H9 (cell line): Measurements from ENCODE around the gene MRTFB. TPM values are rescaled to one million over a fixed set of nuclear protein-coding genes. Genes with fewer than 3 reads are reported as not detected.

ENCODE experiments used
- DNase-seq: peaks from one replicate; pipeline ENCODE4 v3.0.0-alpha.2; 2017
- H2AFZ ChIP-seq: one replicate; pipeline ENCODE4 v1.6.1; 2013; ENCODE audit warnings: mild to moderate bottlenecking, low read length, control low read depth, moderate library complexity
- H2AK5ac ChIP-seq: 2 replicates; pipeline ENCODE4 v1.6.1; 2013; ENCODE audit warnings: low read length, control low read depth, mixed read lengths; ENCODE audit not compliant: insufficient read length
- H2BK120ac ChIP-seq: one replicate; pipeline ENCODE4 v1.6.1; 2013; ENCODE audit warnings: low read depth, mild to moderate bottlenecking, low read length, control low read depth, inconsistent platforms; ENCODE audit not compliant: poor library complexity, severe bottlenecking
- H2BK12ac ChIP-seq: 2 replicates; pipeline ENCODE4 v1.6.1; 2013; ENCODE audit warnings: low read length, control low read depth, mixed read lengths, low read depth; ENCODE audit not compliant: insufficient read length
- H2BK15ac ChIP-seq: 2 replicates; pipeline ENCODE4 v1.6.1; 2013; ENCODE audit warnings: low read depth, low read length, control low read depth
- H2BK20ac ChIP-seq: one replicate; pipeline ENCODE4 v1.6.1; 2013; ENCODE audit warnings: low read depth, mild to moderate bottlenecking, low read length, control low read depth, inconsistent platforms; ENCODE audit not compliant: poor library complexity, severe bottlenecking
- H2BK5ac ChIP-seq: 2 replicates; pipeline ENCODE4 v1.6.1; 2013; ENCODE audit warnings: low read length, control low read depth, mixed read lengths; ENCODE audit not compliant: insufficient read length
- H3K14ac ChIP-seq: 2 replicates; pipeline ENCODE4 v1.6.1; 2013; ENCODE audit warnings: low read length, control low read depth; ENCODE audit not compliant: insufficient read depth
- H3K18ac ChIP-seq: 2 replicates; pipeline ENCODE4 v1.6.1; 2013; ENCODE audit warnings: low read depth, mild to moderate bottlenecking, mixed read lengths, low read length, control low read depth; ENCODE audit not compliant: insufficient read length
- H3K23ac ChIP-seq: 2 replicates; pipeline ENCODE4 v1.6.1; 2013; ENCODE audit warnings: low read length, control low read depth, mixed read lengths, low read depth; ENCODE audit not compliant: insufficient read length
- H3K23me2 ChIP-seq: 2 replicates; pipeline ENCODE4 v1.6.1; 2013; ENCODE audit warnings: low read depth, mild to moderate bottlenecking, mixed read lengths, low read length, control low read depth; ENCODE audit not compliant: insufficient read length, poor library complexity, severe bottlenecking
- H3K27ac ChIP-seq: 2 replicates; pipeline ENCODE4 v1.5.1; 2013; ENCODE audit warnings: low read length, control low read depth, mixed read lengths, low read depth; ENCODE audit not compliant: insufficient read length
- H3K27me3 ChIP-seq: 2 replicates; pipeline ENCODE4 v1.6.1; 2013; ENCODE audit warnings: low read length, control low read depth, inconsistent platforms; ENCODE audit not compliant: insufficient read depth
- H3K4ac ChIP-seq: 2 replicates; pipeline ENCODE4 v1.6.1; 2013; ENCODE audit warnings: low read depth, mild to moderate bottlenecking, control low read depth, inconsistent platforms, low read length, moderate library complexity
- H3K4me1 ChIP-seq: 2 replicates; pipeline ENCODE4 v1.6.1; 2013; ENCODE audit warnings: low read length, control low read depth, inconsistent platforms; ENCODE audit not compliant: insufficient read depth
- H3K4me2 ChIP-seq: 2 replicates; pipeline ENCODE4 v1.6.1; 2013; ENCODE audit warnings: low read length, control low read depth, mixed read lengths; ENCODE audit not compliant: insufficient read length, insufficient read depth
- H3K56ac ChIP-seq: 2 replicates; pipeline ENCODE4 v1.6.1; 2013; ENCODE audit warnings: low read depth, mild to moderate bottlenecking, mixed read lengths, low read length, control low read depth; ENCODE audit not compliant: insufficient read length
- H3K79me1 ChIP-seq: 2 replicates; pipeline ENCODE4 v1.6.1; 2013; ENCODE audit warnings: low read depth, mild to moderate bottlenecking, moderate library complexity, low read length, control low read depth, inconsistent platforms; ENCODE audit not compliant: insufficient read depth, poor library complexity, severe bottlenecking
- H3K79me2 ChIP-seq: 2 replicates; pipeline ENCODE4 v1.6.1; 2013; ENCODE audit warnings: low read length, control low read depth, inconsistent platforms; ENCODE audit not compliant: insufficient read depth
- H3K9ac ChIP-seq: 2 replicates; pipeline ENCODE4 v1.6.1; 2013; ENCODE audit warnings: low read length, control low read depth, mixed read lengths; ENCODE audit not compliant: insufficient read length; ENCODE audit errors: extremely low read depth
- H3K9me3 ChIP-seq: one replicate; pipeline ENCODE4 v1.6.1; 2013; ENCODE audit warnings: low read depth, low read length, inconsistent platforms; ENCODE audit not compliant: control insufficient read depth
- H3T11ph ChIP-seq: one replicate; pipeline ENCODE4 v1.6.1; 2013; ENCODE audit warnings: mild to moderate bottlenecking, low read length, control low read depth, inconsistent platforms
- H4K20me1 ChIP-seq: one replicate; pipeline ENCODE4 v1.6.1; 2013; ENCODE audit not compliant: control insufficient read depth, insufficient read length, insufficient read depth
- H4K5ac ChIP-seq: 2 replicates; pipeline ENCODE4 v1.6.1; 2013; ENCODE audit warnings: low read depth, mild to moderate bottlenecking, mixed read lengths, low read length, control low read depth; ENCODE audit not compliant: insufficient read length
- H4K8ac ChIP-seq: replicated peaks from 2 replicates; pipeline ENCODE4 v1.6.1; 2013; ENCODE audit warnings: low read length, control low read depth, mixed read lengths, low read depth; ENCODE audit not compliant: insufficient read length
- H4K91ac ChIP-seq: 2 replicates; pipeline ENCODE4 v1.6.1; 2013; ENCODE audit warnings: low read depth, mild to moderate bottlenecking, moderate library complexity, mixed read lengths, low read length, control low read depth; ENCODE audit not compliant: insufficient read length
- H3K27ac Mint-ChIP-seq, 3 experiments: 2 replicates in 2 of 3; 3 replicates in 1 of 3; pipeline ENCODE4 v1.8.0; 2020 to 2021; ENCODE audit warnings: mixed read lengths in 3 of 3, mild to moderate bottlenecking in 1 of 3, moderate library complexity in 1 of 3
- H3K27me3 Mint-ChIP-seq: 2 replicates; pipeline ENCODE4 v1.8.0; 2021; ENCODE audit warnings: low read depth, mild to moderate bottlenecking, moderate library complexity, mixed read lengths
- H3K36me3 Mint-ChIP-seq, 3 experiments: 2 replicates in 2 of 3; 3 replicates in 1 of 3; pipeline ENCODE4 v1.8.0; 2020 to 2021; ENCODE audit warnings: low read depth in 3 of 3, mixed read lengths in 3 of 3; ENCODE audit not compliant: insufficient read depth in 1 of 3
- H3K4me1 Mint-ChIP-seq, 2 experiments: 2 replicates each; pipeline ENCODE4 v1.8.0; 2020; ENCODE audit warnings: mixed read lengths in 2 of 2
- H3K4me3 Mint-ChIP-seq, 2 experiments: 2 replicates in 1 of 2; 3 replicates in 1 of 2; pipeline ENCODE4 v1.8.0; 2020 to 2021; ENCODE audit warnings: mild to moderate bottlenecking in 2 of 2, mixed read lengths in 2 of 2, moderate library complexity in 1 of 2
- H3K9me3 Mint-ChIP-seq, 2 experiments: 2 replicates in 1 of 2; 3 replicates in 1 of 2; pipeline ENCODE4 v1.8.0; 2020; ENCODE audit warnings: mild to moderate bottlenecking in 2 of 2, mixed read lengths in 2 of 2, moderate library complexity in 1 of 2
- WGBS: extraction: QIAGEN DNeasy Blood & Tissue Kit; methylation state at CpG from one replicate; pipeline ENCODE4 v1.1.7; 2013; ENCODE audit warnings: missing lambda C conversion rate, low lambda C conversion rate, mixed read lengths; ENCODE audit not compliant: insufficient read length; ENCODE audit errors: extremely low coverage; 5-methylcytosine and 5-hydroxymethylcytosine counted together
- total RNA-seq: library from RNA; stranded (reverse); gene quantifications from 2 replicates; pipeline ENCODE4 v1.2.1, GENCODE V29; 2021
- TF ChIP-seq, protein P1 (sequence below): fragments of 200-600 bp; sonication (generic); conservative IDR thresholded peaks from 3 replicates; pipeline ENCODE4 v1.8.0; 2021; ENCODE audit warnings: antibody characterized with exemption, mild to moderate bottlenecking

Gene MRTFB
- total RNA-seq, 1 experiment from 2014 or later, result 29.9 TPM

DNA sequence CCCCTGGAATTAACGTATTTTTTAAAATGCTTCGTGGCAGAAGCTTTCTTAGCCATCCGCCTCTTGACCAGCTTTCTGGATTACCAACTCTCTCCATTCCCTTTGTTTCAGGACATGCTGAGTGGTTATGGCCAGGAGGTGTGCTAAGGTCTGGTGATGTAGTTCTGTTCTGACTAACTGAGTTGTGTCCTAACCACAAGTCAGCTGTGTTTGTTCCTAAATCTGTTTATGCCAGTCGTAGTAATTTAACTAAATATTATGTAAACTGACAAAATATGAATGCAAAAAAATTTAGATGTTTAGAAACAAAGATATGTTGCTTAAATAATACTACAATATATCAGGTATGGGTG lies 61.6 kb downstream of the MRTFB start:
- H3K4ac ChIP-seq, result no peak overlapping the region
- H4K91ac ChIP-seq, result no peak overlapping the region
- no peak overlapping the region for H3K9ac ChIP-seq
- H2BK20ac ChIP-seq, result no peak overlapping the region
- no peak overlapping the region for H2AK5ac ChIP-seq
- TF ChIP-seq, protein P1, sequence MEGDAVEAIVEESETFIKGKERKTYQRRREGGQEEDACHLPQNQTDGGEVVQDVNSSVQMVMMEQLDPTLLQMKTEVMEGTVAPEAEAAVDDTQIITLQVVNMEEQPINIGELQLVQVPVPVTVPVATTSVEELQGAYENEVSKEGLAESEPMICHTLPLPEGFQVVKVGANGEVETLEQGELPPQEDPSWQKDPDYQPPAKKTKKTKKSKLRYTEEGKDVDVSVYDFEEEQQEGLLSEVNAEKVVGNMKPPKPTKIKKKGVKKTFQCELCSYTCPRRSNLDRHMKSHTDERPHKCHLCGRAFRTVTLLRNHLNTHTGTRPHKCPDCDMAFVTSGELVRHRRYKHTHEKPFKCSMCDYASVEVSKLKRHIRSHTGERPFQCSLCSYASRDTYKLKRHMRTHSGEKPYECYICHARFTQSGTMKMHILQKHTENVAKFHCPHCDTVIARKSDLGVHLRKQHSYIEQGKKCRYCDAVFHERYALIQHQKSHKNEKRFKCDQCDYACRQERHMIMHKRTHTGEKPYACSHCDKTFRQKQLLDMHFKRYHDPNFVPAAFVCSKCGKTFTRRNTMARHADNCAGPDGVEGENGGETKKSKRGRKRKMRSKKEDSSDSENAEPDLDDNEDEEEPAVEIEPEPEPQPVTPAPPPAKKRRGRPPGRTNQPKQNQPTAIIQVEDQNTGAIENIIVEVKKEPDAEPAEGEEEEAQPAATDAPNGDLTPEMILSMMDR, result no peak
- H3K4me1 Mint-ChIP-seq, result no peaks in the 10 kb centered on the region
- no peak overlapping the region for H2BK120ac ChIP-seq
- H3K27me3 ChIP-seq, result no peaks in the 10 kb centered on the region
- H4K20me1 ChIP-seq, result no peaks in the 10 kb centered on the region
- H3K9me3 Mint-ChIP-seq, result no peaks in the 10 kb centered on the region
- no peak overlapping the region for H3K4me2 ChIP-seq
- H3K36me3 Mint-ChIP-seq, result peaks cover 0 to 3% (median 2%) of the 10 kb centered on the region in 3 experiments; a peak in 2 of 7 replicates
- no peak overlapping the region for H3K56ac ChIP-seq
- H3K9me3 ChIP-seq, result no peaks in the 10 kb centered on the region
- H3K23ac ChIP-seq, result no peak overlapping the region
- H2BK5ac ChIP-seq, result no peak overlapping the region
- no peak for DNase-seq
- H3K79me2 ChIP-seq, result peaks cover 2% of the 10 kb centered on the region
- H2BK12ac ChIP-seq, result no peak overlapping the region
- no peak overlapping the region for H4K5ac ChIP-seq
- H3K14ac ChIP-seq, result no peak overlapping the region
- no peaks in the 10 kb centered on the region for H3K4me1 ChIP-seq
- no peak overlapping the region for H3K4me3 Mint-ChIP-seq
- H3K23me2 ChIP-seq, result no peaks in the 10 kb centered on the region
- H3K27me3 Mint-ChIP-seq, result no peaks in the 10 kb centered on the region
- no peak overlapping the region for H3K27ac ChIP-seq
- H2BK15ac ChIP-seq, result no peak overlapping the region
- peaks cover 3% of the 10 kb centered on the region for H3K79me1 ChIP-seq
- H2AFZ ChIP-seq, result no peak overlapping the region
- H3K27ac Mint-ChIP-seq, result no peak overlapping the region
- no peak overlapping the region for H4K8ac ChIP-seq
- H3K18ac ChIP-seq, result no peak overlapping the region
- no CpG with 5 or more reads among the region's 4 CpGs for WGBS
- no peak overlapping the region for H3T11ph ChIP-seq
